ENCODE results near the gene CITED2.

DNA sequence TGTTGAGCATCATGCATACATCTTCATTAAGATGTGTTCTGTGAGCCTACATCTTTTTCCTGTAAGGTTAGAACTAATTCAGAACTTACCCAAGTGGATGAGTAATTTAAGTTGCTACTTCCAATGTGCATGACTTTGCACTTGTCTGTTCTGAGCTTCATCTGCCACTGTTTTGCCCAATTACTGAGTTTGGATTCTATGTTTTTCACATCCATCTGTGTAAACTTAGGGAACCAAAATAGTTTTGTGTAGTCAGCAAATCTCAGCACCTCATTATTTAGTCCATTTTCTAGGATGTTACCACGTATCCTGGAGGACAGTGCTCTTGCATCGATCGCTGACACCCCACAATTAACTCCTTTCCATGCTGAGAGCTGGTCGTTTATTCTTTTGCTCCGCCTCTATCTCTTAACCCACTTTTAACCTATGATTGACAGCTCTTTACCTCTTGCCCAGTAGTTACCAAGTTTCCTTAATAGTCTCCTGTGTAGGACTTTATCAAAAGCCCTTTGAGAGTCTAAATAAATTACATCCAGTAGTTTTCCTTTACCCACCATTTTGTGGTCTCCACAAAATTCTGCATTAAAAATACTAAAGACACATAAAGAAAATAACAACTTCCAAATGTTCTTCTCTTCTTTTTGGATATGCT, 44.2 kb upstream of the CITED2 start:
- no peak for TF ChIP-seq ZFX (IDR thresholded peaks at IDR 0.05; ENCODE audit: borderline replicate concordance)
- TF ChIP-seq, protein P1, sequence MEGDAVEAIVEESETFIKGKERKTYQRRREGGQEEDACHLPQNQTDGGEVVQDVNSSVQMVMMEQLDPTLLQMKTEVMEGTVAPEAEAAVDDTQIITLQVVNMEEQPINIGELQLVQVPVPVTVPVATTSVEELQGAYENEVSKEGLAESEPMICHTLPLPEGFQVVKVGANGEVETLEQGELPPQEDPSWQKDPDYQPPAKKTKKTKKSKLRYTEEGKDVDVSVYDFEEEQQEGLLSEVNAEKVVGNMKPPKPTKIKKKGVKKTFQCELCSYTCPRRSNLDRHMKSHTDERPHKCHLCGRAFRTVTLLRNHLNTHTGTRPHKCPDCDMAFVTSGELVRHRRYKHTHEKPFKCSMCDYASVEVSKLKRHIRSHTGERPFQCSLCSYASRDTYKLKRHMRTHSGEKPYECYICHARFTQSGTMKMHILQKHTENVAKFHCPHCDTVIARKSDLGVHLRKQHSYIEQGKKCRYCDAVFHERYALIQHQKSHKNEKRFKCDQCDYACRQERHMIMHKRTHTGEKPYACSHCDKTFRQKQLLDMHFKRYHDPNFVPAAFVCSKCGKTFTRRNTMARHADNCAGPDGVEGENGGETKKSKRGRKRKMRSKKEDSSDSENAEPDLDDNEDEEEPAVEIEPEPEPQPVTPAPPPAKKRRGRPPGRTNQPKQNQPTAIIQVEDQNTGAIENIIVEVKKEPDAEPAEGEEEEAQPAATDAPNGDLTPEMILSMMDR (IDR thresholded peaks at IDR 0.05), result no peak
